ENCODE data around the gene SLC7A6.

Gene SLC7A6

GRCh38 chr16:68298907-68299561 is 34.7 kb downstream of the SLC7A6 start:
- peak overlapping the region; percentile 25; the same call in 1 of the 2 replicates for H3K27ac ChIP-seq
- TF ChIP-seq ZFX (IDR thresholded peaks at IDR 0.05; ENCODE audit: borderline replicate concordance), result no peak

- no peak overlapping the region for H3K27ac ChIP-seq
- TF ChIP-seq ZFX (IDR thresholded peaks at IDR 0.05; ENCODE audit: borderline replicate concordance) (no peak), CTCF (IDR thresholded peaks at IDR 0.05) (no peak)
These were observed 35.5 kb downstream of the SLC7A6 start for GRCh38 chr16:68299571-68300453.

- H3K27ac ChIP-seq, result no peak overlapping the region
- TF ChIP-seq ZFX (IDR thresholded peaks at IDR 0.05; ENCODE audit: borderline replicate concordance), result no peak
- TF ChIP-seq CTCF (IDR thresholded peaks at IDR 0.05), result no peak
These were observed 36.6 kb downstream of the SLC7A6 start for GRCh38 chr16:68300734-68301459.

- TF ChIP-seq CTCF (IDR thresholded peaks at IDR 0.05) (no peak), ZFX (IDR thresholded peaks at IDR 0.05; ENCODE audit: borderline replicate concordance) (no peak)
- no peak overlapping the region for H3K27ac ChIP-seq
These were observed 42.3 kb downstream of the SLC7A6 start for GRCh38 chr16:68306633-68307032.

- H3K27ac ChIP-seq, result peak overlapping the region; percentile 72; the same call in 1 of the 2 replicates
- no peak for TF ChIP-seq ZFX (IDR thresholded peaks at IDR 0.05; ENCODE audit: borderline replicate concordance)
- TF ChIP-seq CTCF (IDR thresholded peaks at IDR 0.05), result no peak
These were observed 45.5 kb downstream of the SLC7A6 start for GRCh38 chr16:68309799-68310198.

- H3K27ac ChIP-seq, result peak overlapping the region; percentile 72
- TF ChIP-seq ZFX (IDR thresholded peaks at IDR 0.05; ENCODE audit: borderline replicate concordance) (no peak), CTCF (IDR thresholded peaks at IDR 0.05) (no peak)
These were observed 46.1 kb downstream of the SLC7A6 start for GRCh38 chr16:68310437-68310773.

- peak within 1 kb of the TSS; percentile 72 for H3K27ac ChIP-seq
- no peak for TF ChIP-seq ZFX (IDR thresholded peaks at IDR 0.05; ENCODE audit: borderline replicate concordance)
- no peak; the same call in 1 of the 2 replicates for TF ChIP-seq CTCF (IDR thresholded peaks at IDR 0.05)
These were observed 46.6 kb downstream of the SLC7A6 start, which contains the start of the genes PRMT7 and SLC7A6OS for GRCh38 chr16:68310774-68311511. Gene PRMT7, plus strand, starts transcription at chr16:68311019. Its CDS starts 4,961 bp downstream, at chr16:68315980. Gene SLC7A6OS, minus strand, starts transcription at chr16:68310946. Its CDS starts 20 bp downstream, at chr16:68310926.
